HG03103 (cell line): ENCODE results near the gene SDK1.

ENCODE experiments used
- ATAC-seq: cut with Tn5 transposase; IDR thresholded peaks from one replicate; pipeline ENCODE4 v1.9.1; 2021; ENCODE audit warnings: low read depth; ENCODE audit not compliant: unreplicated experiment

Gene SDK1

GRCh38 chr7:3393862-3394261, 92.8 kb downstream of the SDK1 start:
- ATAC-seq: no peak

- ATAC-seq: no peak
These were observed 96.3 kb downstream of the SDK1 start for GRCh38 chr7:3397324-3397723.

- ATAC-seq: no peak
These were observed 98.8 kb downstream of the SDK1 start for GRCh38 chr7:3399858-3400257.

GRCh38 chr7:3404501-3404900, 103.4 kb downstream of the SDK1 start:
- no peak for ATAC-seq

GRCh38 chr7:3408814-3409595, 108.0 kb downstream of the SDK1 start:
- no peak for ATAC-seq

- no peak for ATAC-seq
These were observed 111.8 kb downstream of the SDK1 start for GRCh38 chr7:3412871-3413270.

GRCh38 chr7:3415861-3416312, 114.8 kb downstream of the SDK1 start:
- ATAC-seq: no peak

GRCh38 chr7:3416453-3416852, 115.4 kb downstream of the SDK1 start:
- ATAC-seq: no peak

GRCh38 chr7:3425087-3425486, 124.0 kb downstream of the SDK1 start:
- no peak for ATAC-seq

GRCh38 chr7:3426064-3426463, 125.0 kb downstream of the SDK1 start:
- ATAC-seq: no peak

GRCh38 chr7:3427957-3428356, 126.9 kb downstream of the SDK1 start:
- ATAC-seq: no peak

GRCh38 chr7:3429981-3430380, 128.9 kb downstream of the SDK1 start:
- no peak for ATAC-seq

GRCh38 chr7:3430588-3430987, 129.5 kb downstream of the SDK1 start:
- no peak for ATAC-seq

- no peak for ATAC-seq
These were observed 130.3 kb downstream of the SDK1 start for GRCh38 chr7:3431306-3431705.

GRCh38 chr7:3432911-3433310, 131.9 kb downstream of the SDK1 start:
- ATAC-seq: no peak

- ATAC-seq: no peak
These were observed 133.6 kb downstream of the SDK1 start for GRCh38 chr7:3434611-3435010.

GRCh38 chr7:3436112-3436511, 135.1 kb downstream of the SDK1 start:
- no peak for ATAC-seq

- ATAC-seq: no peak
These were observed 135.7 kb downstream of the SDK1 start for GRCh38 chr7:3436746-3437145.

GRCh38 chr7:3437467-3437866, 136.4 kb downstream of the SDK1 start:
- no peak for ATAC-seq

- no peak for ATAC-seq
These were observed 137.3 kb downstream of the SDK1 start for GRCh38 chr7:3438352-3438751.

- no peak for ATAC-seq
These were observed 138.4 kb downstream of the SDK1 start for GRCh38 chr7:3439333-3440030.

- no peak for ATAC-seq
These were observed 139.5 kb downstream of the SDK1 start for GRCh38 chr7:3440509-3440908.
